ENCODE measurements around the gene DAGLA.

The DAGLA gene

GRCh38 chr11:61780581-61781162, 100.5 kb downstream of the DAGLA start:
- DNase-seq (ENCODE audit: low spot score), result no peak

- DNase-seq (ENCODE audit: low spot score), result no peak
Observed at GRCh38 chr11:61781585-61781984, 101.4 kb downstream of the DAGLA start.

- DNase-seq (ENCODE audit: low spot score), result no peak
Observed at GRCh38 chr11:61782299-61782698, 102.1 kb downstream of the DAGLA start.

- DNase-seq (ENCODE audit: low spot score), result no peak
Observed at GRCh38 chr11:61782841-61783240, 102.7 kb downstream of the DAGLA start.

GRCh38 chr11:61783717-61784505, 103.7 kb downstream of the DAGLA start:
- DNase-seq (ENCODE audit: low spot score), result no peak

GRCh38 chr11:61784506-61784805, 104.3 kb downstream of the DAGLA start:
- no peak for DNase-seq (ENCODE audit: low spot score)

- no peak for DNase-seq (ENCODE audit: low spot score)
Observed at GRCh38 chr11:61785837-61786402, 105.7 kb downstream of the DAGLA start.

GRCh38 chr11:61787928-61788491, 107.8 kb downstream of the DAGLA start:
- DNase-seq (ENCODE audit: low spot score), result peak; percentile 68

- DNase-seq (ENCODE audit: low spot score), result peak; percentile 73
Observed at GRCh38 chr11:61791737-61792309, 111.6 kb downstream of the DAGLA start.

- DNase-seq (ENCODE audit: low spot score), result peak; percentile 95
Observed at GRCh38 chr11:61792310-61793082, 112.3 kb downstream of the DAGLA start, which contains the start of the genes FEN1 and TMEM258. FEN1 (plus strand) TSS chr11:61792911; CDS start chr11:61795362, 2,451 bp downstream. TMEM258 (minus strand) TSS chr11:61792599; CDS start chr11:61792558, 41 bp downstream.

GRCh38 chr11:61793083-61793828, 113.1 kb downstream of the DAGLA start:
- peak; percentile 20 for DNase-seq (ENCODE audit: low spot score)

- DNase-seq (ENCODE audit: low spot score), result no peak
Observed at GRCh38 chr11:61793829-61794204, 113.6 kb downstream of the DAGLA start.

GRCh38 chr11:61794579-61794978, 114.4 kb downstream of the DAGLA start:
- no peak for DNase-seq (ENCODE audit: low spot score)

GRCh38 chr11:61795459-61795858, 115.3 kb downstream of the DAGLA start:
- DNase-seq (ENCODE audit: low spot score), result no peak

GRCh38 chr11:61795876-61796526, 115.8 kb downstream of the DAGLA start:
- DNase-seq (ENCODE audit: low spot score), result no peak

All from cerebellar cortex (tissue), 1 donor.